Stomach smooth muscle (tissue), 2 donors: Measurements from ENCODE around the gene MIPEP.

ENCODE experiments used
- H3K27ac ChIP-seq: one replicate; pipeline ENCODE4 v1.7.0; 2013; ENCODE audit warnings: mild to moderate bottlenecking, low read length, inconsistent platforms
- H3K27me3 ChIP-seq, 2 donors: one replicate each; pipeline ENCODE4 v1.7.0; 2013; ENCODE audit warnings: low read length in 2 of 2; ENCODE audit not compliant: insufficient read depth in 2 of 2, control insufficient read depth in 1 of 2
- H3K36me3 ChIP-seq, 2 donors: one replicate each; pipeline ENCODE4 v1.7.0; 2013; ENCODE audit warnings: low read length in 2 of 2; ENCODE audit not compliant: control insufficient read depth in 2 of 2, insufficient read depth in 2 of 2
- H3K4me1 ChIP-seq: one replicate; pipeline ENCODE4 v1.7.0; 2013; ENCODE audit warnings: low read length; ENCODE audit not compliant: control insufficient read depth, insufficient read depth
- H3K4me3 ChIP-seq, 2 donors: one replicate each; pipeline ENCODE4 v1.7.0; 2013; ENCODE audit warnings: low read length in 2 of 2
- H3K9ac ChIP-seq, 2 donors: one replicate each; pipeline ENCODE4 v1.7.0; 2013; ENCODE audit warnings: low read length in 2 of 2, mild to moderate bottlenecking in 1 of 2
- H3K9me3 ChIP-seq, 2 donors: one replicate each; pipeline ENCODE4 v1.7.0; 2013; ENCODE audit warnings: low read length in 2 of 2; ENCODE audit not compliant: control insufficient read depth in 2 of 2
- donor health status: healthy.
- donor health status: Pancreatic carcinoma.

MIPEP gene

GRCh38 chr13:23851106-23851505 is 38.1 kb downstream of the MIPEP start:
- Histone ChIP-seq H3K36me3 (peaks cover under 1 to 6% of the 10 kb centered on the region in 2 donors), H3K27me3 (no peaks in the 10 kb centered on the region), H3K27ac (no peak overlapping the region), H3K4me3 (no peak overlapping the region), H3K4me1 (no peaks in the 10 kb centered on the region), H3K9ac (no peak overlapping the region), H3K9me3 (no peaks in the 10 kb centered on the region)

GRCh38 chr13:23850134-23850533 is 39.1 kb downstream of the MIPEP start:
- H3K4me1 ChIP-seq, result no peaks in the 10 kb centered on the region
- no peaks in the 10 kb centered on the region for H3K27me3 ChIP-seq
- H3K4me3 ChIP-seq, result no peak overlapping the region
- H3K9me3 ChIP-seq, result no peaks in the 10 kb centered on the region
- H3K27ac ChIP-seq, result no peak overlapping the region
- no peak overlapping the region for H3K9ac ChIP-seq
- peaks cover 0 to 4% of the 10 kb centered on the region in 2 donors for H3K36me3 ChIP-seq

- H3K27ac ChIP-seq, result no peak overlapping the region
- peaks cover 0 to 4% of the 10 kb centered on the region in 2 donors for H3K36me3 ChIP-seq
- H3K27me3 ChIP-seq, result no peaks in the 10 kb centered on the region
- H3K4me1 ChIP-seq, result no peaks in the 10 kb centered on the region
- no peaks in the 10 kb centered on the region for H3K9me3 ChIP-seq
- no peak overlapping the region for H3K4me3 ChIP-seq
- H3K9ac ChIP-seq, result no peak overlapping the region
Observed at GRCh38 chr13:23849670-23850069, 39.5 kb downstream of the MIPEP start.

- Histone ChIP-seq H3K4me1 (no peaks in the 10 kb centered on the region), H3K9ac (no peak overlapping the region), H3K27ac (no peak overlapping the region), H3K4me3 (no peak overlapping the region), H3K36me3 (peaks cover 0 to 4% of the 10 kb centered on the region in 2 donors), H3K9me3 (no peaks in the 10 kb centered on the region), H3K27me3 (no peaks in the 10 kb centered on the region)
Observed at GRCh38 chr13:23848646-23849141, 40.5 kb downstream of the MIPEP start.

- no peaks in the 10 kb centered on the region for H3K27me3 ChIP-seq
- H3K36me3 ChIP-seq, result peaks cover 0 to 4% of the 10 kb centered on the region in 2 donors
- no peaks in the 10 kb centered on the region for H3K4me1 ChIP-seq
- no peaks in the 10 kb centered on the region for H3K9me3 ChIP-seq
- H3K27ac ChIP-seq, result no peak overlapping the region
- no peak overlapping the region for H3K4me3 ChIP-seq
- H3K9ac ChIP-seq, result no peak overlapping the region
Observed at GRCh38 chr13:23848019-23848418, 41.2 kb downstream of the MIPEP start.

- Histone ChIP-seq H3K9me3 (no peaks in the 10 kb centered on the region), H3K36me3 (peaks cover 0 to 4% of the 10 kb centered on the region in 2 donors), H3K27ac (no peak overlapping the region), H3K4me1 (no peaks in the 10 kb centered on the region), H3K9ac (no peak overlapping the region), H3K27me3 (no peaks in the 10 kb centered on the region), H3K4me3 (no peak overlapping the region)
Observed at GRCh38 chr13:23847497-23847896, 41.7 kb downstream of the MIPEP start.

- H3K27me3 ChIP-seq, result no peaks in the 10 kb centered on the region
- no peaks in the 10 kb centered on the region for H3K4me1 ChIP-seq
- no peak overlapping the region for H3K4me3 ChIP-seq
- H3K9ac ChIP-seq, result no peak overlapping the region
- peaks cover 4 to 6% of the 10 kb centered on the region in 2 donors for H3K36me3 ChIP-seq
- H3K9me3 ChIP-seq, result no peaks in the 10 kb centered on the region
- H3K27ac ChIP-seq, result no peak overlapping the region
Observed at GRCh38 chr13:23845105-23845725, 44.0 kb downstream of the MIPEP start.

- H3K36me3 ChIP-seq, result peaks cover 4 to 6% of the 10 kb centered on the region in 2 donors
- no peaks in the 10 kb centered on the region for H3K4me1 ChIP-seq
- no peaks in the 10 kb centered on the region for H3K27me3 ChIP-seq
- no peak overlapping the region for H3K9ac ChIP-seq
- no peaks in the 10 kb centered on the region for H3K9me3 ChIP-seq
- H3K27ac ChIP-seq, result no peak overlapping the region
- H3K4me3 ChIP-seq, result no peak overlapping the region
Observed at GRCh38 chr13:23844132-23844531, 45.1 kb downstream of the MIPEP start.

- no peaks in the 10 kb centered on the region for H3K4me1 ChIP-seq
- H3K36me3 ChIP-seq, result peaks cover 0 to 6% of the 10 kb centered on the region in 2 donors
- no peaks in the 10 kb centered on the region for H3K9me3 ChIP-seq
- H3K4me3 ChIP-seq, result no peak overlapping the region
- no peak overlapping the region for H3K9ac ChIP-seq
- no peaks in the 10 kb centered on the region for H3K27me3 ChIP-seq
- no peak overlapping the region for H3K27ac ChIP-seq
Observed at GRCh38 chr13:23843436-23843835, 45.8 kb downstream of the MIPEP start.

GRCh38 chr13:23842406-23842805 is 46.8 kb downstream of the MIPEP start:
- Histone ChIP-seq H3K9ac (no peak overlapping the region), H3K27me3 (no peaks in the 10 kb centered on the region), H3K4me3 (no peak overlapping the region), H3K27ac (no peak overlapping the region), H3K9me3 (no peaks in the 10 kb centered on the region), H3K4me1 (no peaks in the 10 kb centered on the region), H3K36me3 (peaks cover 1 to 6% of the 10 kb centered on the region in 2 donors)
